HG02623 (cell line): ENCODE data around the gene FAIM.
A peak's percentile ranks its signal among the peaks of the same experiment; 100 is the strongest.
"Not testable (repeated sequence)": the region's sequence is repeated elsewhere in the genome, so short reads cannot be mapped to it uniquely, and the experiment has no call there.

Experiments
- ATAC-seq: cut with Tn5 transposase; IDR thresholded peaks from one replicate; pipeline ENCODE4 v1.9.1; 2021; ENCODE audit warnings: moderate library complexity; ENCODE audit not compliant: unreplicated experiment

Gene FAIM

GRCh38 chr3:138608322-138609135, at the start of gene FAIM:
TSS of gene FAIM (plus strand) at chr3:138608771. CDS start at chr3:138619727, 10,956 bp downstream.
- ATAC-seq = peak; percentile 63

- ATAC-seq = no peak
These were observed 49.4 kb upstream of the FAIM start for GRCh38 chr3:138559134-138559533.

- no peak for ATAC-seq
These were observed 48.1 kb upstream of the FAIM start for GRCh38 chr3:138560501-138560900.

- not testable (repeated sequence) for ATAC-seq
These were observed 45.7 kb upstream of the FAIM start for GRCh38 chr3:138562902-138563301.

GRCh38 chr3:138566293-138566692, 42.3 kb upstream of the FAIM start:
- not testable (repeated sequence) for ATAC-seq

GRCh38 chr3:138567403-138567802, 41.2 kb upstream of the FAIM start:
- ATAC-seq = no peak

GRCh38 chr3:138569090-138569489, 39.5 kb upstream of the FAIM start:
- ATAC-seq = no peak

GRCh38 chr3:138569624-138570023, 38.9 kb upstream of the FAIM start:
- not testable (repeated sequence) for ATAC-seq

GRCh38 chr3:138573138-138573537, 35.4 kb upstream of the FAIM start:
- ATAC-seq = no peak

- peak; percentile 73 for ATAC-seq
These were observed 30.4 kb upstream of the FAIM start for GRCh38 chr3:138578141-138578540.

- no peak for ATAC-seq
These were observed 29.5 kb upstream of the FAIM start for GRCh38 chr3:138578961-138579574.

GRCh38 chr3:138587374-138587773, 21.2 kb upstream of the FAIM start:
- ATAC-seq = no peak

- no peak for ATAC-seq
These were observed 20.1 kb upstream of the FAIM start for GRCh38 chr3:138588445-138588844.

GRCh38 chr3:138591392-138591791, 17.2 kb upstream of the FAIM start:
- ATAC-seq = no peak

GRCh38 chr3:138593488-138594149, 15.0 kb upstream of the FAIM start:
- no peak for ATAC-seq

- ATAC-seq = peak; percentile 90
These were observed 14.2 kb upstream of the FAIM start, which contains the start of gene CEP70 for GRCh38 chr3:138594150-138594934. TSS of gene CEP70 (minus strand) at chr3:138594260. CDS start at chr3:138572927, 21,333 bp downstream.

GRCh38 chr3:138594935-138595610, 13.5 kb upstream of the FAIM start:
- no peak for ATAC-seq

- not testable (repeated sequence) for ATAC-seq
These were observed 11.2 kb upstream of the FAIM start for GRCh38 chr3:138597186-138597976.

- no peak for ATAC-seq
These were observed 10.0 kb upstream of the FAIM start for GRCh38 chr3:138598534-138598933.
